ENCODE results near the gene DNM3.

Gene DNM3

GRCh38 chr1:172163498-172164215 is 322.4 kb downstream of the DNM3 start:
- H3K27me3 ChIP-seq (replicated peaks; ENCODE audit: control insufficient read depth, insufficient read depth, low read length): no peaks in the 10 kb centered on the region
- H3K9ac ChIP-seq (ENCODE audit: low read length): no peak overlapping the region
- H3K4me1 ChIP-seq (ENCODE audit: control insufficient read depth, insufficient read depth, low read length): peaks cover 11% of the 10 kb centered on the region
- H3K4me3 ChIP-seq (ENCODE audit: low read length): no peak overlapping the region
- no peaks in the 10 kb centered on the region for H3K36me3 ChIP-seq (ENCODE audit: control insufficient read depth, insufficient read depth, low read length, severe bottlenecking)
- peak; percentile 73 for DNase-seq (ENCODE audit: low read depth)
- no peaks in the 10 kb centered on the region for H3K9me3 ChIP-seq (ENCODE audit: control insufficient read depth, low read length)

GRCh38 chr1:172165403-172165802 is 324.1 kb downstream of the DNM3 start:
- H3K36me3 ChIP-seq (ENCODE audit: control insufficient read depth, insufficient read depth, low read length, severe bottlenecking): no peaks in the 10 kb centered on the region
- H3K4me1 ChIP-seq (ENCODE audit: control insufficient read depth, insufficient read depth, low read length): peaks cover 14% of the 10 kb centered on the region
- H3K9me3 ChIP-seq (ENCODE audit: control insufficient read depth, low read length): no peaks in the 10 kb centered on the region
- DNase-seq (ENCODE audit: low read depth): no peak
- no peaks in the 10 kb centered on the region for H3K27me3 ChIP-seq (replicated peaks; ENCODE audit: control insufficient read depth, insufficient read depth, low read length)
- H3K4me3 ChIP-seq (ENCODE audit: low read length): no peak overlapping the region
- no peak overlapping the region for H3K9ac ChIP-seq (ENCODE audit: low read length)

- Histone ChIP-seq H3K4me1 (ENCODE audit: control insufficient read depth, insufficient read depth, low read length) (peaks cover 14% of the 10 kb centered on the region), H3K9ac (ENCODE audit: low read length) (no peak overlapping the region), H3K4me3 (ENCODE audit: low read length) (peak overlapping the region; percentile 40), H3K9me3 (ENCODE audit: control insufficient read depth, low read length) (no peaks in the 10 kb centered on the region), H3K27me3 (replicated peaks; ENCODE audit: control insufficient read depth, insufficient read depth, low read length) (no peaks in the 10 kb centered on the region), H3K36me3 (ENCODE audit: control insufficient read depth, insufficient read depth, low read length, severe bottlenecking) (no peaks in the 10 kb centered on the region)
- peak; percentile 89 for DNase-seq (ENCODE audit: low read depth)
These were observed 326.7 kb downstream of the DNM3 start for GRCh38 chr1:172167796-172168596.

- Histone ChIP-seq H3K27me3 (replicated peaks; ENCODE audit: control insufficient read depth, insufficient read depth, low read length) (no peaks in the 10 kb centered on the region), H3K9me3 (ENCODE audit: control insufficient read depth, low read length) (no peaks in the 10 kb centered on the region), H3K9ac (ENCODE audit: low read length) (no peak overlapping the region), H3K36me3 (ENCODE audit: control insufficient read depth, insufficient read depth, low read length, severe bottlenecking) (no peaks in the 10 kb centered on the region), H3K4me1 (ENCODE audit: control insufficient read depth, insufficient read depth, low read length) (peaks cover 14% of the 10 kb centered on the region), H3K4me3 (ENCODE audit: low read length) (peak overlapping the region; percentile 40)
- no peak for DNase-seq (ENCODE audit: low read depth)
These were observed 327.2 kb downstream of the DNM3 start for GRCh38 chr1:172168597-172168872.

- Histone ChIP-seq H3K27me3 (replicated peaks; ENCODE audit: control insufficient read depth, insufficient read depth, low read length) (no peaks in the 10 kb centered on the region), H3K4me1 (ENCODE audit: control insufficient read depth, insufficient read depth, low read length) (peaks cover 12% of the 10 kb centered on the region), H3K36me3 (ENCODE audit: control insufficient read depth, insufficient read depth, low read length, severe bottlenecking) (no peaks in the 10 kb centered on the region), H3K9me3 (ENCODE audit: control insufficient read depth, low read length) (no peaks in the 10 kb centered on the region), H3K9ac (ENCODE audit: low read length) (no peak overlapping the region), H3K4me3 (ENCODE audit: low read length) (no peak overlapping the region)
- no peak for DNase-seq (ENCODE audit: low read depth)
These were observed 328.5 kb downstream of the DNM3 start for GRCh38 chr1:172169836-172170235.

- no peak overlapping the region for H3K9ac ChIP-seq (ENCODE audit: low read length)
- no peaks in the 10 kb centered on the region for H3K27me3 ChIP-seq (replicated peaks; ENCODE audit: control insufficient read depth, insufficient read depth, low read length)
- H3K4me1 ChIP-seq (ENCODE audit: control insufficient read depth, insufficient read depth, low read length): peaks cover 12% of the 10 kb centered on the region
- H3K9me3 ChIP-seq (ENCODE audit: control insufficient read depth, low read length): no peaks in the 10 kb centered on the region
- no peaks in the 10 kb centered on the region for H3K36me3 ChIP-seq (ENCODE audit: control insufficient read depth, insufficient read depth, low read length, severe bottlenecking)
- DNase-seq (ENCODE audit: low read depth): no peak
- no peak overlapping the region for H3K4me3 ChIP-seq (ENCODE audit: low read length)
These were observed 331.1 kb downstream of the DNM3 start for GRCh38 chr1:172172352-172172831.

GRCh38 chr1:172176206-172176605 is 334.9 kb downstream of the DNM3 start:
- DNase-seq (ENCODE audit: low read depth): no peak
- Histone ChIP-seq H3K4me3 (ENCODE audit: low read length) (no peak overlapping the region), H3K9ac (ENCODE audit: low read length) (no peak overlapping the region), H3K4me1 (ENCODE audit: control insufficient read depth, insufficient read depth, low read length) (peaks cover 13% of the 10 kb centered on the region), H3K9me3 (ENCODE audit: control insufficient read depth, low read length) (no peaks in the 10 kb centered on the region), H3K27me3 (replicated peaks; ENCODE audit: control insufficient read depth, insufficient read depth, low read length) (no peaks in the 10 kb centered on the region), H3K36me3 (ENCODE audit: control insufficient read depth, insufficient read depth, low read length, severe bottlenecking) (no peaks in the 10 kb centered on the region)

GRCh38 chr1:172177849-172178248 is 336.6 kb downstream of the DNM3 start:
- H3K27me3 ChIP-seq (replicated peaks; ENCODE audit: control insufficient read depth, insufficient read depth, low read length): no peaks in the 10 kb centered on the region
- no peak for DNase-seq (ENCODE audit: low read depth)

GRCh38 chr1:172178886-172179285 is 337.6 kb downstream of the DNM3 start:
- no peak overlapping the region for H3K4me3 ChIP-seq (ENCODE audit: low read length)
- H3K4me1 ChIP-seq (ENCODE audit: control insufficient read depth, insufficient read depth, low read length): peaks cover 26% of the 10 kb centered on the region
- no peaks in the 10 kb centered on the region for H3K27me3 ChIP-seq (replicated peaks; ENCODE audit: control insufficient read depth, insufficient read depth, low read length)
- no peak for DNase-seq (ENCODE audit: low read depth)
- no peak overlapping the region for H3K9ac ChIP-seq (ENCODE audit: low read length)
- H3K36me3 ChIP-seq (ENCODE audit: control insufficient read depth, insufficient read depth, low read length, severe bottlenecking): no peaks in the 10 kb centered on the region
- H3K9me3 ChIP-seq (ENCODE audit: control insufficient read depth, low read length): no peaks in the 10 kb centered on the region

More at GRCh38 chr1:172177849-172178248, 336.6 kb downstream of the DNM3 start:
- Histone ChIP-seq H3K4me3 (ENCODE audit: low read length) (no peak overlapping the region), H3K9ac (ENCODE audit: low read length) (no peak overlapping the region), H3K36me3 (ENCODE audit: control insufficient read depth, insufficient read depth, low read length, severe bottlenecking) (no peaks in the 10 kb centered on the region), H3K4me1 (ENCODE audit: control insufficient read depth, insufficient read depth, low read length) (peaks cover 26% of the 10 kb centered on the region), H3K9me3 (ENCODE audit: control insufficient read depth, low read length) (no peaks in the 10 kb centered on the region)

- Histone ChIP-seq H3K36me3 (ENCODE audit: control insufficient read depth, insufficient read depth, low read length, severe bottlenecking) (no peaks in the 10 kb centered on the region), H3K4me3 (ENCODE audit: low read length) (no peak overlapping the region), H3K9ac (ENCODE audit: low read length) (peak overlapping the region; percentile 83), H3K27me3 (replicated peaks; ENCODE audit: control insufficient read depth, insufficient read depth, low read length) (no peaks in the 10 kb centered on the region), H3K4me1 (ENCODE audit: control insufficient read depth, insufficient read depth, low read length) (peaks cover 26% of the 10 kb centered on the region), H3K9me3 (ENCODE audit: control insufficient read depth, low read length) (no peaks in the 10 kb centered on the region)
- no peak for DNase-seq (ENCODE audit: low read depth)
These were observed 338.6 kb downstream of the DNM3 start for GRCh38 chr1:172179918-172180317.

- peak; percentile 77 for DNase-seq (ENCODE audit: low read depth)
- no peaks in the 10 kb centered on the region for H3K9me3 ChIP-seq (ENCODE audit: control insufficient read depth, low read length)
- no peaks in the 10 kb centered on the region for H3K36me3 ChIP-seq (ENCODE audit: control insufficient read depth, insufficient read depth, low read length, severe bottlenecking)
- peaks cover 33% of the 10 kb centered on the region for H3K4me1 ChIP-seq (ENCODE audit: control insufficient read depth, insufficient read depth, low read length)
- peak overlapping the region; percentile 72 for H3K4me3 ChIP-seq (ENCODE audit: low read length)
- peak overlapping the region; percentile 83 for H3K9ac ChIP-seq (ENCODE audit: low read length)
- no peaks in the 10 kb centered on the region for H3K27me3 ChIP-seq (replicated peaks; ENCODE audit: control insufficient read depth, insufficient read depth, low read length)
These were observed 339.4 kb downstream of the DNM3 start for GRCh38 chr1:172180501-172181285.

Data from adipocyte (in vitro differentiated cells).